WTC11 (cell line): ENCODE measurements around the gene UBE2E1. TPM values are rescaled to one million over a fixed set of nuclear protein-coding genes. Genes with fewer than 3 reads are reported as not detected.
A peak's percentile ranks its signal among the peaks of the same experiment; 100 is the strongest.

Experiments
- ATF1 ChIP-seq: sonication (generic); formaldehyde crosslinking; IDR thresholded peaks from 2 replicates; pipeline ENCODE4 v1.8.1; 2023; ENCODE audit warnings: mild to moderate bottlenecking, moderate library complexity, missing genetic modification reagents
- CREM ChIP-seq: sonication (generic); formaldehyde crosslinking; IDR thresholded peaks from 2 replicates; pipeline ENCODE4 v1.8.1; 2022; ENCODE audit warnings: mild to moderate bottlenecking, missing genetic modification reagents, moderate library complexity
- EMX1 ChIP-seq: fragments of 250-450 bp; sonication (Bioruptor Pico); IDR thresholded peaks from 2 replicates; pipeline ENCODE4 v1.8.0; 2021; ENCODE audit warnings: mild to moderate bottlenecking
- FOXK1 ChIP-seq: sonication (generic); formaldehyde crosslinking; IDR thresholded peaks from 2 replicates; pipeline ENCODE4 v1.8.0; 2022; ENCODE audit warnings: mild to moderate bottlenecking, moderate library complexity, missing genetic modification reagents
- KAT7 ChIP-seq: sonication (generic); formaldehyde crosslinking; IDR thresholded peaks from 2 replicates; pipeline ENCODE4 v1.8.1; 2023; ENCODE audit warnings: missing genetic modification reagents, mild to moderate bottlenecking, borderline replicate concordance
- NFYB ChIP-seq: sonication (generic); formaldehyde crosslinking; conservative IDR thresholded peaks from 2 replicates; pipeline ENCODE4 v1.8.0; 2022; ENCODE audit warnings: low read depth, missing genetic modification reagents
- NR3C1 ChIP-seq: sonication (generic); formaldehyde crosslinking; conservative IDR thresholded peaks from 2 replicates; pipeline ENCODE4 v1.8.1; 2023; ENCODE audit warnings: low read depth, mild to moderate bottlenecking, missing genetic modification reagents
- PRRX2 ChIP-seq: fragments of 250-450 bp; sonication (Bioruptor Pico); IDR thresholded peaks from 2 replicates; pipeline ENCODE4 v1.8.0; 2021; ENCODE audit warnings: mild to moderate bottlenecking
- SMAD3 ChIP-seq: sonication (generic); formaldehyde crosslinking; IDR thresholded peaks from 2 replicates; pipeline ENCODE4 v1.8.0; 2022; ENCODE audit warnings: missing genetic modification reagents, mild to moderate bottlenecking, borderline replicate concordance
- SMAD4 ChIP-seq: sonication (generic); formaldehyde crosslinking; IDR thresholded peaks from 2 replicates; pipeline ENCODE4 v1.8.0; 2022; ENCODE audit warnings: mild to moderate bottlenecking, missing genetic modification reagents
- SP1 ChIP-seq: sonication (generic); formaldehyde crosslinking; conservative IDR thresholded peaks from 2 replicates; pipeline ENCODE4 v1.8.1; 2022; ENCODE audit warnings: missing genetic modification reagents
- TEAD1 ChIP-seq: sonication (generic); formaldehyde crosslinking; IDR thresholded peaks from 2 replicates; pipeline ENCODE4 v1.8.0; 2022; ENCODE audit warnings: mild to moderate bottlenecking, missing genetic modification reagents
- TEAD4 ChIP-seq: sonication (generic); formaldehyde crosslinking; IDR thresholded peaks from 2 replicates; pipeline ENCODE4 v1.8.0; 2022; ENCODE audit warnings: mild to moderate bottlenecking, missing genetic modification reagents
- TP53 ChIP-seq: sonication (generic); formaldehyde crosslinking; IDR thresholded peaks from 2 replicates; pipeline ENCODE4 v1.8.1; 2023; ENCODE audit warnings: mild to moderate bottlenecking, missing genetic modification reagents
- ZNF121 ChIP-seq: sonication (generic); formaldehyde crosslinking; IDR thresholded peaks from 2 replicates; pipeline ENCODE4 v1.8.0; 2023; ENCODE audit warnings: missing genetic modification reagents
- ZNF232 ChIP-seq: sonication (generic); formaldehyde crosslinking; IDR thresholded peaks from 2 replicates; pipeline ENCODE4 v1.8.0; 2022; ENCODE audit warnings: mild to moderate bottlenecking, missing genetic modification reagents
- ZNF423 ChIP-seq: fragments of 250-450 bp; sonication (Bioruptor Pico); IDR thresholded peaks from 2 replicates; pipeline ENCODE4 v2.1.2; 2022; ENCODE audit warnings: mild to moderate bottlenecking, moderate library complexity
- ZNF671 ChIP-seq: fragments of 250-450 bp; sonication (Bioruptor Pico); IDR thresholded peaks from 2 replicates; pipeline ENCODE4 v1.8.0; 2021; ENCODE audit warnings: mild to moderate bottlenecking
- total RNA-seq: library from RNA; stranded (reverse); gene quantifications from 3 replicates; pipeline ENCODE4 v1.2.3, GENCODE V29; 2021
- TF ChIP-seq, protein P1 (sequence below): sonication (generic); formaldehyde crosslinking; IDR thresholded peaks from 2 replicates; pipeline ENCODE4 v1.8.0; 2022; ENCODE audit warnings: mild to moderate bottlenecking, missing genetic modification reagents
- TF ChIP-seq, protein P2 (sequence below): sonication (generic); formaldehyde crosslinking; IDR thresholded peaks from 2 replicates; pipeline ENCODE4 v1.8.1; 2022; ENCODE audit warnings: mild to moderate bottlenecking, moderate library complexity, missing genetic modification reagents
- TF ChIP-seq, protein P3 (sequence below): sonication (generic); formaldehyde crosslinking; IDR thresholded peaks from 2 replicates; pipeline ENCODE4 v1.8.1; 2022; ENCODE audit warnings: low read depth, mild to moderate bottlenecking, moderate library complexity, missing genetic modification reagents, borderline replicate concordance
- TF ChIP-seq, protein P4 (sequence below): fragments of 250-450 bp; sonication (Bioruptor Pico); conservative IDR thresholded peaks from 2 replicates; pipeline ENCODE4 v1.9.0; 2021; ENCODE audit warnings: mild to moderate bottlenecking
- TF ChIP-seq, protein P5 (sequence below): fragments of 250-450 bp; sonication (Bioruptor Pico); IDR thresholded peaks from 2 replicates; pipeline ENCODE4 v1.9.0; 2021; ENCODE audit warnings: mild to moderate bottlenecking, borderline replicate concordance
- TF ChIP-seq, protein P6 (sequence below): sonication (generic); formaldehyde crosslinking; IDR thresholded peaks from 2 replicates; pipeline ENCODE4 v1.8.1; 2023; ENCODE audit warnings: mild to moderate bottlenecking, missing genetic modification reagents, moderate library complexity
- TF ChIP-seq, protein P7 (sequence below): sonication (generic); formaldehyde crosslinking; IDR thresholded peaks from 2 replicates; pipeline ENCODE4 v1.8.0; 2022; ENCODE audit warnings: mild to moderate bottlenecking, missing genetic modification reagents
- TF ChIP-seq, protein P8 (sequence below): sonication (generic); formaldehyde crosslinking; IDR thresholded peaks from 2 replicates; pipeline ENCODE4 v1.8.1; 2023; ENCODE audit warnings: mild to moderate bottlenecking, missing genetic modification reagents

Gene UBE2E1
- total RNA-seq, 1 experiment from 2014 or later, result 121 TPM

DNA sequence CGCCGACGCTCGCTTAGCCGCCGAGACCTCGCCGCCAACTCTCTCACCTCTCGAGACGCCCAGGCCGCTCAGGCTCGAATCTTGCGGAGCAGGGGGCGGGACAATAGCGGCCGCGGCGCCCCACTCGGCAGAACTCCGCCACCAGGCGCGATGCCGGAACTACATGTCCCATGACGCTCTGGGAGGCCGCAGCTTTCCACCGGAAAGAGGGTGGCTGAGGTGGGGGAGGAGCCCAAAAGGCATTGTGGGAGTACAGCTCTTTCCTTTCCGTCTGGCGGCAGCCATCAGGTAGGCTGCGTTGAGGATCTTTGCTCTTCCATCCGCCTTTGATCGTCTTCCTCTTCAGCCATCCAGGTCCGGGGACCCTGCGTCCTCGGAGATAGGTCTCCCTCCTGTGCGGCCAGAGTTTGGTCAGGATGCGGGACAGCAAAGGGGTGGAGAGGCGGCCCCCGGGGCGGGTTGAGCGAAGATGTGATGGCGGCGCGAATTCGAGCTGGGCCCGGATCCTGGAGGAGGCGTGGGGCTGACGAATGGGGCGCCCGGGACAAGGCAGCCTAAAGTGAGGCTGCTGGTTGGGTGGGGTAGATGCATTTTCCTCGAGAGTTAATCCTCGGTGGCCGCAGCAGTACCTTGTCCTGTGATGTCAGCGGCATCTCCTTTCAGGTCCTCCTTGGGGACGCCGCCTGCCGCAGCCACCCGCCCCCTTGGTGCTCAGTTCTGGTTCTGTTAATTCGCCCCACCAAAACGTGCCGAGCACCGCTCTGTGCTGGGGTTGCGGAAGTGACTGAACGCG, 111.3 kb downstream of the UBE2E1 start, which contains the start of the genes NKIRAS1 and RPL15 (continued):
- TF ChIP-seq, protein P1, sequence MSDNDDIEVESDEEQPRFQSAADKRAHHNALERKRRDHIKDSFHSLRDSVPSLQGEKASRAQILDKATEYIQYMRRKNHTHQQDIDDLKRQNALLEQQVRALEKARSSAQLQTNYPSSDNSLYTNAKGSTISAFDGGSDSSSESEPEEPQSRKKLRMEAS (CRISPR knock-in tag), result peak; percentile 93
- peak; percentile 54; the same call in 1 of the 2 replicates for TF ChIP-seq CREM (CRISPR knock-in tag)
- TF ChIP-seq, protein P2, sequence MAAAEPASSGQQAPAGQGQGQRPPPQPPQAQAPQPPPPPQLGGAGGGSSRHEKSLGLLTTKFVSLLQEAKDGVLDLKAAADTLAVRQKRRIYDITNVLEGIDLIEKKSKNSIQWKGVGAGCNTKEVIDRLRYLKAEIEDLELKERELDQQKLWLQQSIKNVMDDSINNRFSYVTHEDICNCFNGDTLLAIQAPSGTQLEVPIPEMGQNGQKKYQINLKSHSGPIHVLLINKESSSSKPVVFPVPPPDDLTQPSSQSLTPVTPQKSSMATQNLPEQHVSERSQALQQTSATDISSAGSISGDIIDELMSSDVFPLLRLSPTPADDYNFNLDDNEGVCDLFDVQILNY, result peak; percentile 53; the same call in 1 of the 2 replicates
- TF ChIP-seq, protein P3, sequence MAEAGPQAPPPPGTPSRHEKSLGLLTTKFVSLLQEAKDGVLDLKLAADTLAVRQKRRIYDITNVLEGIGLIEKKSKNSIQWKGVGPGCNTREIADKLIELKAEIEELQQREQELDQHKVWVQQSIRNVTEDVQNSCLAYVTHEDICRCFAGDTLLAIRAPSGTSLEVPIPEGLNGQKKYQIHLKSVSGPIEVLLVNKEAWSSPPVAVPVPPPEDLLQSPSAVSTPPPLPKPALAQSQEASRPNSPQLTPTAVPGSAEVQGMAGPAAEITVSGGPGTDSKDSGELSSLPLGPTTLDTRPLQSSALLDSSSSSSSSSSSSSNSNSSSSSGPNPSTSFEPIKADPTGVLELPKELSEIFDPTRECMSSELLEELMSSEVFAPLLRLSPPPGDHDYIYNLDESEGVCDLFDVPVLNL (CRISPR knock-in tag), result peak; percentile 72
- no peak for TF ChIP-seq ATF1
- TF ChIP-seq, protein P4, sequence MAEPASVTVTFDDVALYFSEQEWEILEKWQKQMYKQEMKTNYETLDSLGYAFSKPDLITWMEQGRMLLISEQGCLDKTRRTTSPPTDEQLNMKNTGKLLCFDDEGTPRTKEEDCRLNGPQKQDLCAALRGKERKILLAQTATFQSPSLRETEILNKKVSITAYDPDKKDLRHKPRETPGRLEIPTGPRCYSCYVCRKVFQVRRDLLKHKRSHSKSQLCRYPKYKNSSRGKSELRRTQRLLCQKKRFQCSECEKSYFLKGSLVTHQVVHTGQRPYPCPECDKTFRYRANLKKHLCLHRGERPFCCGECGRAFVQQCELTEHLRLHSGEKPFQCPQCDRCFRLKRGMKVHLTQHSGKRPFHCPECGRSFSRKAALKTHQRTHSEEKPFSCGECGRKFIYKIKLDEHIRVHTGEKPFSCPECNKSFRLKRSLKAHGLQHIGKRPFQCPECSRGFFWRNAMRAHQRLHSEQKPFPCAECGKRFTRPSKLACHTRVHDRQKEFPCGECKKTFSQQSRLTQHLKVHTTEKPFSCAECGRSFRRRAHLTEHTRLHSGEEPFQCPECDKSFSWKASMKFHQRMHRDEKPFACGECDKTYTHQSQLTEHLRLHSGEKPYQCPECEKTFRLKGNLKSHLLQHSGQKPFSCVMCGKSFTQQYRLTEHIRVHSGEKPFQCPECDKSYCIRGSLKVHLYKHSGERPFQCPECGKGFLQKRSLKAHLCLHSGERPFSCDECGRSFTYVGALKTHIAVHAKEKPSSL, result no peak
- peak; percentile 29 for TF ChIP-seq NFYB (CRISPR knock-in tag)
- TF ChIP-seq, protein P5, sequence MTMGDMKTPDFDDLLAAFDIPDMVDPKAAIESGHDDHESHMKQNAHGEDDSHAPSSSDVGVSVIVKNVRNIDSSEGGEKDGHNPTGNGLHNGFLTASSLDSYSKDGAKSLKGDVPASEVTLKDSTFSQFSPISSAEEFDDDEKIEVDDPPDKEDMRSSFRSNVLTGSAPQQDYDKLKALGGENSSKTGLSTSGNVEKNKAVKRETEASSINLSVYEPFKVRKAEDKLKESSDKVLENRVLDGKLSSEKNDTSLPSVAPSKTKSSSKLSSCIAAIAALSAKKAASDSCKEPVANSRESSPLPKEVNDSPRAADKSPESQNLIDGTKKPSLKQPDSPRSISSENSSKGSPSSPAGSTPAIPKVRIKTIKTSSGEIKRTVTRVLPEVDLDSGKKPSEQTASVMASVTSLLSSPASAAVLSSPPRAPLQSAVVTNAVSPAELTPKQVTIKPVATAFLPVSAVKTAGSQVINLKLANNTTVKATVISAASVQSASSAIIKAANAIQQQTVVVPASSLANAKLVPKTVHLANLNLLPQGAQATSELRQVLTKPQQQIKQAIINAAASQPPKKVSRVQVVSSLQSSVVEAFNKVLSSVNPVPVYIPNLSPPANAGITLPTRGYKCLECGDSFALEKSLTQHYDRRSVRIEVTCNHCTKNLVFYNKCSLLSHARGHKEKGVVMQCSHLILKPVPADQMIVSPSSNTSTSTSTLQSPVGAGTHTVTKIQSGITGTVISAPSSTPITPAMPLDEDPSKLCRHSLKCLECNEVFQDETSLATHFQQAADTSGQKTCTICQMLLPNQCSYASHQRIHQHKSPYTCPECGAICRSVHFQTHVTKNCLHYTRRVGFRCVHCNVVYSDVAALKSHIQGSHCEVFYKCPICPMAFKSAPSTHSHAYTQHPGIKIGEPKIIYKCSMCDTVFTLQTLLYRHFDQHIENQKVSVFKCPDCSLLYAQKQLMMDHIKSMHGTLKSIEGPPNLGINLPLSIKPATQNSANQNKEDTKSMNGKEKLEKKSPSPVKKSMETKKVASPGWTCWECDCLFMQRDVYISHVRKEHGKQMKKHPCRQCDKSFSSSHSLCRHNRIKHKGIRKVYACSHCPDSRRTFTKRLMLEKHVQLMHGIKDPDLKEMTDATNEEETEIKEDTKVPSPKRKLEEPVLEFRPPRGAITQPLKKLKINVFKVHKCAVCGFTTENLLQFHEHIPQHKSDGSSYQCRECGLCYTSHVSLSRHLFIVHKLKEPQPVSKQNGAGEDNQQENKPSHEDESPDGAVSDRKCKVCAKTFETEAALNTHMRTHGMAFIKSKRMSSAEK (CRISPR knock-in tag), result 0 out of 2 replicates have a peak, but pooled peaks have one; percentile 59
- no peak for TF ChIP-seq TEAD4
- peak; percentile 16; the same call in 1 of the 2 replicates for TF ChIP-seq SMAD3 (CRISPR knock-in tag)
- TF ChIP-seq FOXK1 (CRISPR knock-in tag), result peak; percentile 61
- TF ChIP-seq, protein P6, sequence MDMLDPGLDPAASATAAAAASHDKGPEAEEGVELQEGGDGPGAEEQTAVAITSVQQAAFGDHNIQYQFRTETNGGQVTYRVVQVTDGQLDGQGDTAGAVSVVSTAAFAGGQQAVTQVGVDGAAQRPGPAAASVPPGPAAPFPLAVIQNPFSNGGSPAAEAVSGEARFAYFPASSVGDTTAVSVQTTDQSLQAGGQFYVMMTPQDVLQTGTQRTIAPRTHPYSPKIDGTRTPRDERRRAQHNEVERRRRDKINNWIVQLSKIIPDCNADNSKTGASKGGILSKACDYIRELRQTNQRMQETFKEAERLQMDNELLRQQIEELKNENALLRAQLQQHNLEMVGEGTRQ, result peak; percentile 61
- TF ChIP-seq ZNF423 (CRISPR knock-in tag), result no peak
- no peak for TF ChIP-seq NR3C1 (CRISPR knock-in tag)
- no peak for TF ChIP-seq SMAD4 (CRISPR knock-in tag)
- TF ChIP-seq ZNF232 (CRISPR knock-in tag), result peak; percentile 95
- TF ChIP-seq KAT7 (CRISPR knock-in tag), result peak; percentile 8; the same call in 1 of the 2 replicates
- peak; percentile 80 for TF ChIP-seq TP53
- no peak for TF ChIP-seq ZNF121
- peak; percentile 93 for TF ChIP-seq EMX1 (CRISPR knock-in tag)
- TF ChIP-seq PRRX2 (CRISPR knock-in tag), result peak; percentile 43
- TF ChIP-seq, protein P7, sequence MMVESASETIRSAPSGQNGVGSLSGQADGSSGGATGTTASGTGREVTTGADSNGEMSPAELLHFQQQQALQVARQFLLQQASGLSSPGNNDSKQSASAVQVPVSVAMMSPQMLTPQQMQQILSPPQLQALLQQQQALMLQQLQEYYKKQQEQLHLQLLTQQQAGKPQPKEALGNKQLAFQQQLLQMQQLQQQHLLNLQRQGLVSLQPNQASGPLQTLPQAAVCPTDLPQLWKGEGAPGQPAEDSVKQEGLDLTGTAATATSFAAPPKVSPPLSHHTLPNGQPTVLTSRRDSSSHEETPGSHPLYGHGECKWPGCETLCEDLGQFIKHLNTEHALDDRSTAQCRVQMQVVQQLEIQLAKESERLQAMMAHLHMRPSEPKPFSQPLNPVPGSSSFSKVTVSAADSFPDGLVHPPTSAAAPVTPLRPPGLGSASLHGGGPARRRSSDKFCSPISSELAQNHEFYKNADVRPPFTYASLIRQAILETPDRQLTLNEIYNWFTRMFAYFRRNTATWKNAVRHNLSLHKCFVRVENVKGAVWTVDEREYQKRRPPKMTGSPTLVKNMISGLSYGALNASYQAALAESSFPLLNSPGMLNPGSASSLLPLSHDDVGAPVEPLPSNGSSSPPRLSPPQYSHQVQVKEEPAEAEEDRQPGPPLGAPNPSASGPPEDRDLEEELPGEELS (CRISPR knock-in tag), result 0 out of 2 replicates have a peak, but pooled peaks have one; percentile 41
- peak; percentile 86 for TF ChIP-seq TEAD1 (CRISPR knock-in tag)
- TF ChIP-seq, protein P8, sequence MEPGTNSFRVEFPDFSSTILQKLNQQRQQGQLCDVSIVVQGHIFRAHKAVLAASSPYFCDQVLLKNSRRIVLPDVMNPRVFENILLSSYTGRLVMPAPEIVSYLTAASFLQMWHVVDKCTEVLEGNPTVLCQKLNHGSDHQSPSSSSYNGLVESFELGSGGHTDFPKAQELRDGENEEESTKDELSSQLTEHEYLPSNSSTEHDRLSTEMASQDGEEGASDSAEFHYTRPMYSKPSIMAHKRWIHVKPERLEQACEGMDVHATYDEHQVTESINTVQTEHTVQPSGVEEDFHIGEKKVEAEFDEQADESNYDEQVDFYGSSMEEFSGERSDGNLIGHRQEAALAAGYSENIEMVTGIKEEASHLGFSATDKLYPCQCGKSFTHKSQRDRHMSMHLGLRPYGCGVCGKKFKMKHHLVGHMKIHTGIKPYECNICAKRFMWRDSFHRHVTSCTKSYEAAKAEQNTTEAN (CRISPR knock-in tag), result peak; percentile 63
- peak; percentile 87 for TF ChIP-seq SP1 (CRISPR knock-in tag)
- TF ChIP-seq ZNF671 (CRISPR knock-in tag), result no peak; the same call in none of the 2 replicates
